HCT116 (cell line): Measurements from ENCODE around the gene PHF2. TPM values are rescaled to one million over a fixed set of nuclear protein-coding genes. Genes with fewer than 3 reads are reported as not detected.

Experiments
- ATAC-seq: fragments of 200-7000 bp; cut with Tn5 transposase; 2 replicates; pipeline ENCODE4 v1.9.1; 2020; ENCODE audit warnings: mild to moderate bottlenecking, moderate library complexity
- BruUV-seq: library from RNA; stranded (reverse); fragments of 400-500 nt; replicated peaks from 2 replicates; lab custom pipeline; 2021; lab: Mats Ljungman, UMichigan
- CTCF ChIA-PET: fragments of 300-600 bp; sonication (Branson Sonifier 250); formaldehyde crosslinking; loops from one replicate; lab custom pipeline; 2021; ENCODE audit warnings: antibody characterized with exemption; lab: Charles Lee
- POLR2A ChIA-PET: fragments of 300-600, 350-600 bp; sonication (Branson Sonifier 250); formaldehyde crosslinking; loops from one replicate; lab custom pipeline; 2021; ENCODE audit warnings: antibody characterized with exemption; lab: Charles Lee
- RAD21 ChIA-PET, 2 experiments: fragments of 300-600 bp; sonication (Branson Sonifier 250); formaldehyde crosslinking; loops; one replicate each; lab custom pipeline; 2023; ENCODE audit warnings: low total read pairs in 2 of 2; ENCODE audit not compliant: uncharacterized antibody in 2 of 2, unreplicated experiment in 2 of 2, low non-redundant PET in 1 of 2; lab: Charles Lee
- DNase-seq: peaks from one replicate; pipeline ENCODE4 v3.0.0-alpha.2; 2010; ENCODE audit warnings: low read depth, low spot score
- H2AFZ ChIP-seq: fragments of 200-600 bp; shearing (Covaris generic), sonication (generic); 2 replicates; pipeline ENCODE4 v1.6.1; 2017; ENCODE audit warnings: low read depth, mixed run types, mixed read lengths, antibody characterized with exemption, low read length; ENCODE audit not compliant: poor library complexity, severe bottlenecking
- H3K27ac ChIP-seq: 2 replicates; pipeline ENCODE4 v1.5.1; 2012; ENCODE audit warnings: low read depth, low read length
- H3K27me3 ChIP-seq: fragments of 200-600 bp; sonication (generic); 2 replicates; pipeline ENCODE4 v1.6.1; 2016; ENCODE audit warnings: mixed run types, low read length, mixed read lengths; ENCODE audit not compliant: insufficient read depth
- H3K36me3 ChIP-seq, 2 experiments: fragments of 200-500 bp in 1 of 2; fragments of 200-600 bp in 1 of 2; sonication (Bioruptor generic) in 1 of 2; sonication (generic) in 1 of 2; 2 replicates each; pipeline versions ENCODE4 v1.5.1 to v1.6.1; 2014 to 2016; ENCODE audit warnings: low read length in 2 of 2, inconsistent platforms in 1 of 2, mixed read lengths in 1 of 2, mixed run types in 1 of 2; ENCODE audit not compliant: insufficient read depth in 2 of 2, control insufficient read depth in 1 of 2
- H3K4me1 ChIP-seq, 2 experiments: fragments of 200-600 bp in 1 of 2; sonication (generic) in 1 of 2; 2 replicates each; pipeline versions ENCODE4 v1.5.1 to v1.6.1; 2012 to 2017; ENCODE audit warnings: low read length in 2 of 2, inconsistent platforms in 1 of 2, mild to moderate bottlenecking in 1 of 2, mixed read lengths in 1 of 2, mixed run types in 1 of 2, moderate library complexity in 1 of 2; ENCODE audit not compliant: insufficient read depth in 2 of 2, control insufficient read depth in 1 of 2
- H3K4me2 ChIP-seq: fragments of 200-600 bp; sonication (generic); 2 replicates; pipeline ENCODE4 v1.6.1; 2017; ENCODE audit warnings: mixed run types, low read length, mixed read lengths
- H3K4me3 ChIP-seq, 2 experiments: fragments of 200-600 bp in 1 of 2; sonication (generic) in 1 of 2; replicated peaks in 1 of 2; 2 replicates each; pipeline ENCODE4 v1.5.1; 2011 to 2016; ENCODE audit warnings: low read length in 2 of 2, control low read depth in 1 of 2, low read depth in 1 of 2, mild to moderate bottlenecking in 1 of 2, mixed read lengths in 1 of 2, mixed run types in 1 of 2
- H3K79me2 ChIP-seq: fragments of 200-600 bp; sonication (generic); 2 replicates; pipeline ENCODE4 v1.6.1; 2017; ENCODE audit warnings: mild to moderate bottlenecking, mixed run types, low read length, moderate library complexity, mixed read lengths; ENCODE audit not compliant: insufficient read depth
- H3K9ac ChIP-seq: fragments of 200-600 bp; sonication (generic); 2 replicates; pipeline ENCODE4 v1.6.1; 2016; ENCODE audit warnings: low read length, mixed read lengths
- H3K9me2 ChIP-seq: fragments of 200-600 bp; sonication (generic), shearing (Covaris generic); 2 replicates; pipeline ENCODE4 v1.6.1; 2017; ENCODE audit warnings: mixed run types, mild to moderate bottlenecking, moderate library complexity; ENCODE audit not compliant: insufficient read depth
- H3K9me3 ChIP-seq, 2 experiments: fragments of 200-500 bp in 1 of 2; fragments of 200-600 bp in 1 of 2; sonication (Bioruptor generic) in 1 of 2; sonication (generic) in 1 of 2; 2 replicates each; pipeline ENCODE4 v1.6.1; 2014 to 2017; ENCODE audit warnings: low read length in 2 of 2, mixed read lengths in 2 of 2, inconsistent platforms in 1 of 2, low read depth in 1 of 2, mild to moderate bottlenecking in 1 of 2, mixed run types in 1 of 2, moderate library complexity in 1 of 2; ENCODE audit not compliant: control insufficient read depth in 1 of 2, insufficient read depth in 1 of 2
- H4K20me1 ChIP-seq: fragments of 200-600 bp; sonication (generic), shearing (Covaris generic); 2 replicates; pipeline ENCODE4 v1.6.1; 2017; ENCODE audit warnings: mixed run types, mild to moderate bottlenecking, moderate library complexity; ENCODE audit not compliant: insufficient read depth
- CBX3 ChIP-seq: IDR thresholded peaks from 2 replicates; pipeline ENCODE4 v1.6.1; 2012; ENCODE audit warnings: low read depth
- CEBPB ChIP-seq: IDR thresholded peaks from 2 replicates; pipeline ENCODE4 v1.6.1; 2012; ENCODE audit warnings: low read depth
- EGR1 ChIP-seq: IDR thresholded peaks from 2 replicates; pipeline ENCODE4 v1.6.1; 2012; ENCODE audit warnings: low read depth
- EZH2phosphoT487 ChIP-seq: fragments of 200-600 bp; IDR thresholded peaks from 2 replicates; pipeline ENCODE4 v1.6.1; 2018; ENCODE audit warnings: antibody characterized with exemption, borderline replicate concordance
- FOSL1 ChIP-seq: IDR thresholded peaks from 2 replicates; pipeline ENCODE4 v1.6.1; 2012; ENCODE audit warnings: low read depth
- JUND ChIP-seq: IDR thresholded peaks from 2 replicates; pipeline ENCODE4 v1.6.1; 2012
- POLR2AphosphoS5 ChIP-seq: IDR thresholded peaks from 2 replicates; pipeline ENCODE4 v1.6.1; 2011; ENCODE audit warnings: mild to moderate bottlenecking, low read depth, low read length, moderate library complexity
- RAD21 ChIP-seq: IDR thresholded peaks from 2 replicates; pipeline ENCODE4 v1.6.1; 2012; ENCODE audit warnings: low read depth, mild to moderate bottlenecking
- SIN3A ChIP-seq: IDR thresholded peaks from 2 replicates; pipeline ENCODE4 v1.6.1; 2012; ENCODE audit warnings: low read depth
- SP1 ChIP-seq: IDR thresholded peaks from 2 replicates; pipeline ENCODE4 v1.6.1; 2012; ENCODE audit warnings: low read depth
- SRF ChIP-seq: IDR thresholded peaks from 2 replicates; pipeline ENCODE4 v1.6.1; 2012; ENCODE audit warnings: low read depth
- ZFX ChIP-seq: fragments of 450-650 bp; IDR thresholded peaks from 2 replicates; pipeline ENCODE4 v1.6.1; 2017
- ZNF274 ChIP-seq: fragments of 200-500 bp; sonication (Bioruptor generic); IDR thresholded peaks from 2 replicates; pipeline ENCODE4 v1.6.1; 2014; ENCODE audit warnings: mild to moderate bottlenecking, low read depth, low read length, inconsistent platforms
- intact Hi-C: fragments of 100-400 bp; cut with micrococcal nuclease; formaldehyde crosslinking; loops from 2 replicates; pipeline ENCODE4 v1.10.0; 2022
- total RNA-seq: library from RNA; stranded (reverse); gene quantifications from one replicate; pipeline ENCODE4 v1.2.1, GENCODE V29; 2021; ENCODE audit not compliant: unreplicated experiment
- TF ChIP-seq, protein P1 (sequence below), 3 experiments: fragments of 200-600 bp in 1 of 3; sonication (generic) in 1 of 3; IDR thresholded peaks in 2 of 3; conservative IDR thresholded peaks in 1 of 3; 2 replicates each; pipeline ENCODE4 v1.5.1; 2012 to 2017; ENCODE audit warnings: low read depth in 2 of 3, low read length in 2 of 3, antibody characterized with exemption in 1 of 3, borderline replicate concordance in 1 of 3, control low read depth in 1 of 3, mild to moderate bottlenecking in 1 of 3, mixed read lengths in 1 of 3, mixed run types in 1 of 3, moderate library complexity in 1 of 3; ENCODE audit not compliant: insufficient read depth in 1 of 3
- TF ChIP-seq, protein P2 (sequence below): IDR thresholded peaks from 2 replicates; pipeline ENCODE4 v1.6.1; 2012
- TF ChIP-seq, protein P3 (sequence below): IDR thresholded peaks from 2 replicates; pipeline ENCODE4 v1.6.1; 2011; ENCODE audit warnings: mild to moderate bottlenecking, low read length, moderate library complexity; ENCODE audit not compliant: insufficient replicate concordance; ENCODE audit errors: extremely low read depth

PHF2 gene
- total RNA-seq, 1 experiment from 2014 or later = 20.6 TPM

DNA sequence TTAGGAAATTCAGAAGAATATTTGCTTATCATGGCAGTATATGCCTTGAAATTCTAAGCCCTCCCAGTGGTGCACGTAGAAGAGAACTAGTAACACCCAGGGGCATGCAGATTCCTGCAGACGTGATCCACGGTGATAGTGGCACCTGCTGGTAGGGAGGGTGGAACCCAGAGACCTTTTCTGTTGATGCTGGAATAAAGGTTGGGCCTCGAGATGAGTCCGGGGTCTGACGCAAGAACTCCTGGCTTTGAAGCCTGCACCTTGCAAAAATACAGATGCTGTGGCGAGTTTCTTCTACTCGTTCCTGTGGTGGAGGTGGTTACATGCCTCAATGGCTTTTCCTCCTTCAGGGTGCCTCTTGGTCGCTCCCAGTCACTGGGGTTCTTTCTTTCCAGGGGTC is 39.5 kb upstream of the PHF2 start:
- CTCF ChIA-PET = interaction anchor here (1.2 kb wide), 1 partner anchor 29 kb away, joined by 3 read pairs; no protein-coding TSS in a partner anchor
- Histone ChIP-seq H3K9me3 (no peaks in the 10 kb centered on the region), H3K79me2 (peaks cover 27% of the 10 kb centered on the region; the same call in 1 of the 2 replicates), H3K4me3 (no peak overlapping the region), H2AFZ (no peak overlapping the region), H3K36me3 (peaks cover 9 to 33% of the 10 kb centered on the region in 2 experiments; a peak in 2 of 4 replicates), H3K27ac (no peak overlapping the region), H3K27me3 (no peaks in the 10 kb centered on the region), H3K9me2 (no peaks in the 10 kb centered on the region), H3K4me2 (no peak overlapping the region), H3K4me1 (no peaks in the 10 kb centered on the region), H4K20me1 (no peaks in the 10 kb centered on the region), H3K9ac (no peak overlapping the region)
- TF ChIP-seq CBX3 (no peak), FOSL1 (no peak), SRF (no peak)
- POLR2A ChIA-PET = no interaction called here
- BruUV-seq = no TSS peak
- intact Hi-C loops = no loop called here
- ATAC-seq (no peak), DNase-seq (no peak)
- RAD21 ChIA-PET = no interaction called here

DNA sequence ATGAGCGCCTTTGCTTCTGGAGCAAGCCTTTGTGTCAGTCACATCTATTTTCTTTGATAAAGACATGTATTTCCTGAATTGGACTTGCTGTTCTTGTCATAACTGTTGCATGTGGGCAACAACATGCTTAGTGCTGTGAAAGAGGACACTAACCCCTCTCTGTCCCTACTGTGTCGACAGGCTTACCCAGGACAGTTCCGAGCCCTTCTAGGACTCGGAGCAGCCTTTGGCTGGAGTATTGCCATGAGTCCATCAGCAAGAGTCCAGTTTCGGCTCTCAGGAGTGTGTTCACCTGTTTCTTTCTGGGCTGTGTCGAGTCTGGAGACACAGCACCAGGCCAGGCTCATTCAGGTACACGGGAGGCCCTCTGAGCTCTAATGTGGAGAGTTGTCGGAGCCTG is 36.1 kb upstream of the PHF2 start:
- Histone ChIP-seq H3K4me3 (no peak overlapping the region), H3K36me3 (peaks cover 10 to 22% of the 10 kb centered on the region in 2 experiments; a peak in 2 of 4 replicates), H3K4me2 (no peak overlapping the region), H3K79me2 (peaks cover 22% of the 10 kb centered on the region; the same call in 1 of the 2 replicates), H3K9ac (no peak overlapping the region), H3K27ac (no peak overlapping the region), H4K20me1 (no peaks in the 10 kb centered on the region), H2AFZ (no peak overlapping the region), H3K27me3 (no peaks in the 10 kb centered on the region), H3K4me1 (no peaks in the 10 kb centered on the region), H3K9me3 (no peaks in the 10 kb centered on the region), H3K9me2 (no peaks in the 10 kb centered on the region)
- BruUV-seq = no TSS peak
- intact Hi-C loops = no loop called here
- TF ChIP-seq, protein P1, sequence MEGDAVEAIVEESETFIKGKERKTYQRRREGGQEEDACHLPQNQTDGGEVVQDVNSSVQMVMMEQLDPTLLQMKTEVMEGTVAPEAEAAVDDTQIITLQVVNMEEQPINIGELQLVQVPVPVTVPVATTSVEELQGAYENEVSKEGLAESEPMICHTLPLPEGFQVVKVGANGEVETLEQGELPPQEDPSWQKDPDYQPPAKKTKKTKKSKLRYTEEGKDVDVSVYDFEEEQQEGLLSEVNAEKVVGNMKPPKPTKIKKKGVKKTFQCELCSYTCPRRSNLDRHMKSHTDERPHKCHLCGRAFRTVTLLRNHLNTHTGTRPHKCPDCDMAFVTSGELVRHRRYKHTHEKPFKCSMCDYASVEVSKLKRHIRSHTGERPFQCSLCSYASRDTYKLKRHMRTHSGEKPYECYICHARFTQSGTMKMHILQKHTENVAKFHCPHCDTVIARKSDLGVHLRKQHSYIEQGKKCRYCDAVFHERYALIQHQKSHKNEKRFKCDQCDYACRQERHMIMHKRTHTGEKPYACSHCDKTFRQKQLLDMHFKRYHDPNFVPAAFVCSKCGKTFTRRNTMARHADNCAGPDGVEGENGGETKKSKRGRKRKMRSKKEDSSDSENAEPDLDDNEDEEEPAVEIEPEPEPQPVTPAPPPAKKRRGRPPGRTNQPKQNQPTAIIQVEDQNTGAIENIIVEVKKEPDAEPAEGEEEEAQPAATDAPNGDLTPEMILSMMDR (IDR thresholded peaks at IDR 0.05 in 2 of 3, conservative IDR thresholded peaks at IDR 0.05 in 1 of 3; ENCODE audit: borderline replicate concordance in 1 of 3, insufficient read depth in 1 of 3, low read depth in 2 of 3, low read length in 2 of 3) = no peak
- TF ChIP-seq POLR2AphosphoS5 = no peak
- TF ChIP-seq, protein P2, sequence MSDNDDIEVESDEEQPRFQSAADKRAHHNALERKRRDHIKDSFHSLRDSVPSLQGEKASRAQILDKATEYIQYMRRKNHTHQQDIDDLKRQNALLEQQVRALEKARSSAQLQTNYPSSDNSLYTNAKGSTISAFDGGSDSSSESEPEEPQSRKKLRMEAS = no peak
- TF ChIP-seq, protein P3, sequence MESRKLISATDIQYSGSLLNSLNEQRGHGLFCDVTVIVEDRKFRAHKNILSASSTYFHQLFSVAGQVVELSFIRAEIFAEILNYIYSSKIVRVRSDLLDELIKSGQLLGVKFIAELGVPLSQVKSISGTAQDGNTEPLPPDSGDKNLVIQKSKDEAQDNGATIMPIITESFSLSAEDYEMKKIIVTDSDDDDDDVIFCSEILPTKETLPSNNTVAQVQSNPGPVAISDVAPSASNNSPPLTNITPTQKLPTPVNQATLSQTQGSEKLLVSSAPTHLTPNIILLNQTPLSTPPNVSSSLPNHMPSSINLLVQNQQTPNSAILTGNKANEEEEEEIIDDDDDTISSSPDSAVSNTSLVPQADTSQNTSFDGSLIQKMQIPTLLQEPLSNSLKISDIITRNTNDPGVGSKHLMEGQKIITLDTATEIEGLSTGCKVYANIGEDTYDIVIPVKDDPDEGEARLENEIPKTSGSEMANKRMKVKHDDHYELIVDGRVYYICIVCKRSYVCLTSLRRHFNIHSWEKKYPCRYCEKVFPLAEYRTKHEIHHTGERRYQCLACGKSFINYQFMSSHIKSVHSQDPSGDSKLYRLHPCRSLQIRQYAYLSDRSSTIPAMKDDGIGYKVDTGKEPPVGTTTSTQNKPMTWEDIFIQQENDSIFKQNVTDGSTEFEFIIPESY = no peak
- TF ChIP-seq RAD21 = no peak
- TF ChIP-seq SP1 = no peak
- TF ChIP-seq EGR1 = no peak
- no peak for TF ChIP-seq CEBPB
- no peak for TF ChIP-seq ZNF274
- TF ChIP-seq SIN3A = no peak
- TF ChIP-seq JUND = no peak
- TF ChIP-seq ZFX = no peak
- no peak for TF ChIP-seq EZH2phosphoT487
- ATAC-seq = no peak
- ChIA-PET RAD21 (no interaction called here), POLR2A (no interaction called here), CTCF (no interaction called here)
- DNase-seq = no peak
